ENCODE data around the gene NR5A2.

GRCh38 chr1:200062143-200062542 lies 34.6 kb downstream of the NR5A2 start:
- TF ChIP-seq, protein P1, sequence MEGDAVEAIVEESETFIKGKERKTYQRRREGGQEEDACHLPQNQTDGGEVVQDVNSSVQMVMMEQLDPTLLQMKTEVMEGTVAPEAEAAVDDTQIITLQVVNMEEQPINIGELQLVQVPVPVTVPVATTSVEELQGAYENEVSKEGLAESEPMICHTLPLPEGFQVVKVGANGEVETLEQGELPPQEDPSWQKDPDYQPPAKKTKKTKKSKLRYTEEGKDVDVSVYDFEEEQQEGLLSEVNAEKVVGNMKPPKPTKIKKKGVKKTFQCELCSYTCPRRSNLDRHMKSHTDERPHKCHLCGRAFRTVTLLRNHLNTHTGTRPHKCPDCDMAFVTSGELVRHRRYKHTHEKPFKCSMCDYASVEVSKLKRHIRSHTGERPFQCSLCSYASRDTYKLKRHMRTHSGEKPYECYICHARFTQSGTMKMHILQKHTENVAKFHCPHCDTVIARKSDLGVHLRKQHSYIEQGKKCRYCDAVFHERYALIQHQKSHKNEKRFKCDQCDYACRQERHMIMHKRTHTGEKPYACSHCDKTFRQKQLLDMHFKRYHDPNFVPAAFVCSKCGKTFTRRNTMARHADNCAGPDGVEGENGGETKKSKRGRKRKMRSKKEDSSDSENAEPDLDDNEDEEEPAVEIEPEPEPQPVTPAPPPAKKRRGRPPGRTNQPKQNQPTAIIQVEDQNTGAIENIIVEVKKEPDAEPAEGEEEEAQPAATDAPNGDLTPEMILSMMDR (conservative IDR thresholded peaks at IDR 0.05), result no peak
- no peak for TF ChIP-seq EZH2 (IDR thresholded peaks at IDR 0.05; ENCODE audit: low read depth)

Measured in PC-9 (cell line).